Measurements from ENCODE around the gene RASGRP3.
"Not testable (repeated sequence)": the region's sequence is repeated elsewhere in the genome, so short reads cannot be mapped to it uniquely, and the experiment has no call there.

The RASGRP3 gene

GRCh38 chr2:33476131-33476792 is at the start of gene RASGRP3:
Gene RASGRP3 (plus strand): TSS chr2:33476649. CDS start chr2:33515137, 38,488 bp downstream.
- DNase-seq = peak; percentile 47

GRCh38 chr2:33426666-33427231 is 49.7 kb upstream of the RASGRP3 start:
- DNase-seq = no peak

- DNase-seq = no peak
These were observed 46.4 kb upstream of the RASGRP3 start for GRCh38 chr2:33430077-33430476.

GRCh38 chr2:33430856-33431255 is 45.6 kb upstream of the RASGRP3 start:
- DNase-seq = no peak

GRCh38 chr2:33432871-33433270 is 43.6 kb upstream of the RASGRP3 start:
- DNase-seq = no peak

GRCh38 chr2:33433279-33434235 is 42.9 kb upstream of the RASGRP3 start:
- no peak for DNase-seq

GRCh38 chr2:33435518-33435917 is 40.9 kb upstream of the RASGRP3 start:
- DNase-seq = no peak

GRCh38 chr2:33436083-33436482 is 40.4 kb upstream of the RASGRP3 start:
- no peak for DNase-seq

- DNase-seq = no peak
These were observed 39.2 kb upstream of the RASGRP3 start for GRCh38 chr2:33437297-33437696.

- DNase-seq = no peak
These were observed 38.6 kb upstream of the RASGRP3 start for GRCh38 chr2:33437815-33438214.

GRCh38 chr2:33441235-33441810 is 35.1 kb upstream of the RASGRP3 start:
- DNase-seq = no peak

GRCh38 chr2:33442052-33442451 is 34.4 kb upstream of the RASGRP3 start:
- not testable (repeated sequence) for DNase-seq

GRCh38 chr2:33442528-33443079 is 33.8 kb upstream of the RASGRP3 start:
- DNase-seq = no peak

GRCh38 chr2:33443274-33443829 is 33.1 kb upstream of the RASGRP3 start:
- no peak for DNase-seq

- DNase-seq = no peak
These were observed 31.5 kb upstream of the RASGRP3 start for GRCh38 chr2:33444967-33445366.

GRCh38 chr2:33448220-33448899 is 28.1 kb upstream of the RASGRP3 start:
- no peak for DNase-seq

GRCh38 chr2:33451214-33451613 is 25.2 kb upstream of the RASGRP3 start:
- no peak for DNase-seq

- DNase-seq = no peak
These were observed 24.6 kb upstream of the RASGRP3 start for GRCh38 chr2:33451825-33452224.

GRCh38 chr2:33452545-33452944 is 23.9 kb upstream of the RASGRP3 start:
- DNase-seq = no peak

GRCh38 chr2:33453905-33454479 is 22.5 kb upstream of the RASGRP3 start:
- no peak for DNase-seq

- no peak for DNase-seq
These were observed 18.7 kb upstream of the RASGRP3 start for GRCh38 chr2:33457556-33458247.
